Measurements from ENCODE around the gene EIF2S3.

DNA sequence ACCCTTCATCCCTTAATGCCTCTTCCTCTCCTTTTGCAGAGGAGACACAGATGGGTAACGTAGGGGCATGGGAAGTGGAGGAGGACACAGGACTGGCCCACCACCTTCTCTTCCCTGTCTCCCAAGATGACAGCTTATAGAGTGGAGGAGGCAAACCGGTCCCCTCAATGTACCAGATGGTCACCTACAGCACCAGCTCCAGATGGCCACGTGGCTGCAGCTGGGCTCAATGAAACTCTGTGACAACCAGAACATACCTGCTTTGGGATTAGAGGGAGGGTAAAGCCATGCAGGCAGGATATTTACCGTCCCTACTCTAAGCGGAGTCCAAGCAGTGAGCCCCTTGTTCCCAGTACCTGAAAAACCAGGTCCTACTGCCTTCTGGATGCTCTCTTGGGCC, 20.3 kb upstream of the EIF2S3 start:
- TF ChIP-seq EP300 (IDR thresholded peaks at IDR 0.05; ENCODE audit: low read depth) = no peak
- TF ChIP-seq, protein P1, sequence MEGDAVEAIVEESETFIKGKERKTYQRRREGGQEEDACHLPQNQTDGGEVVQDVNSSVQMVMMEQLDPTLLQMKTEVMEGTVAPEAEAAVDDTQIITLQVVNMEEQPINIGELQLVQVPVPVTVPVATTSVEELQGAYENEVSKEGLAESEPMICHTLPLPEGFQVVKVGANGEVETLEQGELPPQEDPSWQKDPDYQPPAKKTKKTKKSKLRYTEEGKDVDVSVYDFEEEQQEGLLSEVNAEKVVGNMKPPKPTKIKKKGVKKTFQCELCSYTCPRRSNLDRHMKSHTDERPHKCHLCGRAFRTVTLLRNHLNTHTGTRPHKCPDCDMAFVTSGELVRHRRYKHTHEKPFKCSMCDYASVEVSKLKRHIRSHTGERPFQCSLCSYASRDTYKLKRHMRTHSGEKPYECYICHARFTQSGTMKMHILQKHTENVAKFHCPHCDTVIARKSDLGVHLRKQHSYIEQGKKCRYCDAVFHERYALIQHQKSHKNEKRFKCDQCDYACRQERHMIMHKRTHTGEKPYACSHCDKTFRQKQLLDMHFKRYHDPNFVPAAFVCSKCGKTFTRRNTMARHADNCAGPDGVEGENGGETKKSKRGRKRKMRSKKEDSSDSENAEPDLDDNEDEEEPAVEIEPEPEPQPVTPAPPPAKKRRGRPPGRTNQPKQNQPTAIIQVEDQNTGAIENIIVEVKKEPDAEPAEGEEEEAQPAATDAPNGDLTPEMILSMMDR (IDR thresholded peaks at IDR 0.05) = no peak
- no peak for TF ChIP-seq POLR2A (IDR thresholded peaks at IDR 0.05)
- TF ChIP-seq POLR2AphosphoS5 (IDR thresholded peaks at IDR 0.05) = no peak
